Raji (cell line): ENCODE measurements around the gene ECSCR.

Experiments
- POLR2A ChIP-seq: IDR thresholded peaks from 2 replicates; pipeline ENCODE4 v1.6.1; 2011; ENCODE audit warnings: low read depth, low read length, control low read depth; ENCODE audit not compliant: insufficient read depth

ECSCR gene

DNA sequence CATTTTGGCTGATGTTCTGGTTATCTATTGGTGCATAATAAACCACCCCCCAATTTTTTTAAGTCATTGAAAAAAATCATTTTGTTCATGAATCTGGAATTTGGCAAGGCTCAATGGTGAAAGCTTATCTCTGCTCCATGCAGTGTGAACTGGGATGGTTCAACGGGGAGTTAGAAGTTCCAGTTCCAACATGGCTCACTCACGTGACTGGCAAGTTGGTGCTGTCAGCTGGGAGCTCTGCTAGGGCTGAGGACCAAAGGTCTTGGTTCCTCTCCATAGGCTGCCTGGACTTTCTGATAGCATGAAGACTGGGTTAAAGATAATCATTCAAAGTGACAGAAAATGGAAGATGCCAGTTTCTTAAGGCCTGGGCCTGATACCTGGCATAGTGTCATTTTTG is 55.6 kb downstream of the ECSCR start:
- TF ChIP-seq POLR2A, result no peak

DNA sequence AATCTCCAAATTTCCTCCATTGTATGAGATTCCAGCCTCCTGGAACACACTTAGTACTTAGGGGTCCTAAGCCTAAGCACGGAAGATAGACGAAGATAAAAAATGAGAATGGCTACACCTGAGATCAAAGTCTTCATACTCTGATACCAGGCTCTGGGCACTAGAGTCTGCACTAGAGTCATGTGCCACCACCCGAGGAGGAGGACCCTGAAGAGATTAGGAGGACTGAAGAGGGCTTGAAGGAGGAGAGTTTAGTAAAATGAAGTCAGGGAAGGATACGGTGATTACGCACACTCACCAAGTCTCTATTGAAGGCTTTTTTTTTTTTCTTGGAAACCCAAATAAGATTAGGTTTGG is 58.1 kb downstream of the ECSCR start:
- no peak for TF ChIP-seq POLR2A

DNA sequence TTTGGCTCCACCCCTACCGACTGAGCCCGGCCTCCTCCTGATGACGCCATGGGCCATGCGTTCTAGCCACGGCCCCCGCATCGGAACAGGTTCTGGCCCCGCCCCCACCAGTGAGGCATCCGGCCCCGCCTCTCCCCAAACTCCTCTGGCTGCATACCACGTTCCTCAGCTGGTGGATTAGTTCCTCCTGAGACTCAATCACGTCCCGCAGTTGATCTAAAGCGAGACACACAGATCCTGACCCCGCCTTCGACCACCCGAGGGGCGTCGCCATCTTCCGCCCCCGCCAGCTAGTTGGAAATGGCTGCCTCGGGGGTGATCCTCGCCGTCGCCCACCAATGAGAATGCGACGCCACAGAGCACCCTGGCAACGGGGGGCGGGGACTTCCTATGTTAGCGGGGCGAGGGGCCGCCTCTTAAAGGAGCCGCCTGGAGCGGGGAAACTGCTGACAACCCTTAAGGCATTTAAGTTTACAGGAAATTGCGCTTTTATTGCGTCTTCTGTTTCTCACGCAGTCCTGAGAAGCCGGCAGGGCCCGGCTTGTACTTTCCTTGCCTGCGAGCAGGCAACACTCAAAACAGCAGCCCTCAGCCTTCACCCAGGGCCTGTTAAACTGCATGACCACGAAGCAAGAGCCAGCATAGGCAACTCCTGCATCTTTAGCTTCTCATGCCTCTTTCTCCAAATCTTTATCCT is 58.6 kb downstream of the ECSCR start, which contains the start of gene SPATA24:
Gene SPATA24 (minus strand): TSS at position 303 of the 697 bp plus-strand sequence. CDS start 29 bp downstream, at position 274.
- TF ChIP-seq POLR2A, result peak; percentile 59

DNA sequence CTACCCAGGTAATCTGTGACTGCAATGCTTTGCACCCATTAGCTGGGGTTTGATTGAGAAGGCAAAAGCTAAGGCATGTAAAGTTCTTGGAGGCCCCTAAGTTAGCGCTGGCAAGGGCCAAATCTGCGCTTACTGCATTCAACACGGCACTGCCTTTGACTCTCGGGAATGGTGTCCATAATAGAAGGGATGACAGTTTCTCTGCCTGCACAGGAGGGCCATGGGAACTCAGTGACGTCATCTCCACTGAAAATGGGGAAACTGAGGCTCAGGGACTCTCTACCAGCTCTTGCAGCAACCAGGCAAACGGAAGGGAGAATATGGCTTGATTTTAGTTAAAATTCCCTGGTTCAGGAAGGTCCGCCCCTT is 59.1 kb downstream of the ECSCR start:
- no peak; the same call in 1 of the 2 replicates for TF ChIP-seq POLR2A

DNA sequence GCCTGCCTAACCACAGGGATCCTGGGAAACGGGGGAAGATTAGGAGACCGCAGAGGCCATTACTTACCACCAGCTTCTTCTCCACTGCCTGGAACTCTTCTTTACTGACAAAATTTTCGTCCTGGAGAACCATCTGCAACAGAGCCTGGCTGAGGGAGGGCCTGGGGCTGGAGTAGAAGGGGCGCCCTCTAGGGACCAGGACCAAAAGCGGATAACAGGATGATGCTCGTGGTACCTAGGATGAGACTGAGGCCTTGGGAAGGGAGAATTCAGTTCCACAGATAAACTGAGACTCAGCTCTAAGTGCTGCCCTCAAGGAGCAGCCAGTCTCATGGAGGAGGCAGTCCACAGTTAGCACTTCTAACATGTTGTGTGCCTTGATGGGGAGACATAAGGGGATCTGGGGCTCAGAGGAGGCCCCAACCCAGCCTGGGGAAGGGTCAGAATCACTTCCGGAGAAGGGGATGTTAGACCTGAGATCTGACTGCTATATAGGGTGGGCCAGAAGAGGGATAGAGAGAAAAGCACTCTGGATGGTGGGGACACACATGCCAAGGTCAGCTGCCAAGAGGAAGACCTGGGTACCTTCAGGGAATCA is 59.9 kb downstream of the ECSCR start:
- TF ChIP-seq POLR2A, result no peak

DNA sequence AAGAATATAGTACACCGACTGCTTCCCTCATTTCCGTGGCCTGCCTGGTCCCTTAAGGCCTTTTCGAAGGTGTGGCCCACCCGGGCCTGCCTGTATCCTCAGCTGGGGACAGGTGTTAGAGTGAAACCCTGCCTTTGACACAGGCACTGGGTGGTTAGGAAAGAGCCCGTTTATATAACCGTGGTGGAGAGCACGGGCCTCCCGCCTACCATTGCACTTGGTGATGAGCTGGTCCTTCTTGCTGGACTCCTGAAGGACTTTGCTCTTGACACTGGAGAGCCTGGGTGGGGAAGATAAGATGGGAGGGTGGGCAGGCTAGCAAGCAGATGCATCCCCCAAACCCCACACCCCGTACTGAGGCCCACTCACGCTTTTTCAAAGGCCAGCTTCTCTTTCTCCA is 61.0 kb downstream of the ECSCR start:
- peak; percentile 19; the same call in 1 of the 2 replicates for TF ChIP-seq POLR2A

DNA sequence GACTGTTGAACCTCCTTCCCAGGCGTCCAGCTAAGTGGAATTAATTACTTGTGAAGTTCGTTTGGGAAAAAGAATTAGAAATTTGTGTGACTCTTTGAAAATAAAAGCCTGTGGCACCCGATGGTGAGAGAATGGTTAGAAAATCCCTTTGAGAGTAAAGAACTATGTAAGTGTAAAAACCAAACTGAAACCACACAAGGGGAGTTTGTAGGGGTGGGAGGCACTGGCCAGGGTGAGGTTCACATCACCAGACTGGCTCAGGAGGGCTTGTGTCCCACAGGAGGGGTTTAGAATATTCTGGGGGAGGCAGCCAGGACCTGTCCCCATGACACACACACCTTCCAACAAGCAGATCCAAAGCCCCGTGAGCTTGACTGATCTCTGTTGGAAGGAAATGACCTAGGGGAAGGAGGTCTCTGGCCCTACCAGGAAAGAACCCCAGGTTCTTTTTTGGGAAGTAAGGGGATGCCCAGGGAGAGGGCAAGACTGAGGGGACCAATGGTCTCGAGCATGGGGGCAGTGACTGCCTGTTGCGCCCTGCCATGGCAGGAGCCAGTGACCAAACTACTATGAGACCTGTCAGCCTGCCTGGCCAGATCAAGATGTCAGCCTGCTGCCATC is 62.9 kb downstream of the ECSCR start:
- peak; percentile 39; the same call in 1 of the 2 replicates for TF ChIP-seq POLR2A
